GM12801 (cell line): ENCODE measurements around the gene HOXA5.

Experiments used
- CTCF ChIP-seq: IDR thresholded peaks from one replicate; pipeline ENCODE4 v1.5.1; 2011; ENCODE audit warnings: control low read depth; ENCODE audit not compliant: insufficient read length; ENCODE audit errors: extremely low read depth

HOXA5 gene

GRCh38 chr7:27162561-27163287 lies 19.2 kb upstream of the HOXA5 start:
- no peak for TF ChIP-seq CTCF

GRCh38 chr7:27161721-27162560 lies 18.5 kb upstream of the HOXA5 start:
- TF ChIP-seq CTCF: no peak

GRCh38 chr7:27161214-27161720 lies 17.8 kb upstream of the HOXA5 start:
- no peak for TF ChIP-seq CTCF

GRCh38 chr7:27160546-27161213 lies 17.2 kb upstream of the HOXA5 start:
- no peak for TF ChIP-seq CTCF

GRCh38 chr7:27160145-27160545 lies 16.7 kb upstream of the HOXA5 start:
- no peak for TF ChIP-seq CTCF

- TF ChIP-seq CTCF: no peak
These were observed 16.0 kb upstream of the HOXA5 start for GRCh38 chr7:27159266-27160144.
